ENCODE results near the gene LRP1. TPM values are rescaled to one million over a fixed set of nuclear protein-coding genes. Genes with fewer than 3 reads are reported as not detected.

LRP1 gene
- total RNA-seq, 1 donor from 2014 or later = 261 TPM

DNA sequence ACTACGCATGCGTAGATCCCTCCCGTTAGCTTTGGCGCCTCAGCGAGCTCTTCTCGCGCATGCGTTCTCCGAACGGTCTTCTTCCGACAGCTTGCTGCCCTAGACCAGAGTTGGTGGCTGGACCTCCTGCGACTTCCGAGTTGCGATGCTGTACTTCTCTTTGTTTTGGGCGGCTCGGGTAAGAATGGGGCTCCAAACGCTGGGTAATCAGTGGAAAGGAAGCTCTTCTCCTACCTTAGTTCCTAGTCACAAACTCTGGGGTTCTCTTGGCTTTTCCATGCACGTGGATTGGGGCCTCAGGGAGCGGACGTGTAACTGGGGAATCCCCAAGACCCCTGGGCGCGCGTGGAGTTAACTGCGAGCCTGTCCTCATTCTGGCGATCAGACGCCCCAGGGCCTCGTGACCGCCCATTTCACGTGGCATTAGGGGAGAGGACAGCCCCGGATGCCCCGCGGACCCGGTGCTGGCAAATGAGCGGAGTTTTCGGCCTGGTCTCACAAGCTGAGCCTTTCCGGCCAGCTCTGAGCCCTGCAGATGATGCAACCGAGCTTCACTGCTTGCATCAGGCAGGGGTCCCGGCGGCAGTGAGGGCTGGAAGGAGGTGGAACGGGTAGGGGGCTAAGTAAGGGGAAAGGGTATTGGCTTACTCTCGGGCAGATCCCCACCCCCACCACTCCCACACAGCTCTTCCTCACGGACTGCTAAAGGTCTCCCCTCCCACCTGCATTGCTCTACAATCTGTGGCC, 101.5 kb downstream of the LRP1 start, which contains the start of gene SHMT2:
TSS of gene SHMT2 (plus strand) at position 78 of the 747 bp plus-strand sequence. CDS start at position 146, 68 bp downstream.
- TF ChIP-seq, protein P1, sequence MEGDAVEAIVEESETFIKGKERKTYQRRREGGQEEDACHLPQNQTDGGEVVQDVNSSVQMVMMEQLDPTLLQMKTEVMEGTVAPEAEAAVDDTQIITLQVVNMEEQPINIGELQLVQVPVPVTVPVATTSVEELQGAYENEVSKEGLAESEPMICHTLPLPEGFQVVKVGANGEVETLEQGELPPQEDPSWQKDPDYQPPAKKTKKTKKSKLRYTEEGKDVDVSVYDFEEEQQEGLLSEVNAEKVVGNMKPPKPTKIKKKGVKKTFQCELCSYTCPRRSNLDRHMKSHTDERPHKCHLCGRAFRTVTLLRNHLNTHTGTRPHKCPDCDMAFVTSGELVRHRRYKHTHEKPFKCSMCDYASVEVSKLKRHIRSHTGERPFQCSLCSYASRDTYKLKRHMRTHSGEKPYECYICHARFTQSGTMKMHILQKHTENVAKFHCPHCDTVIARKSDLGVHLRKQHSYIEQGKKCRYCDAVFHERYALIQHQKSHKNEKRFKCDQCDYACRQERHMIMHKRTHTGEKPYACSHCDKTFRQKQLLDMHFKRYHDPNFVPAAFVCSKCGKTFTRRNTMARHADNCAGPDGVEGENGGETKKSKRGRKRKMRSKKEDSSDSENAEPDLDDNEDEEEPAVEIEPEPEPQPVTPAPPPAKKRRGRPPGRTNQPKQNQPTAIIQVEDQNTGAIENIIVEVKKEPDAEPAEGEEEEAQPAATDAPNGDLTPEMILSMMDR (IDR thresholded peaks at IDR 0.05) = no peak
- DNase-seq = peak; percentile 96
- intact Hi-C loops (cut with DNase I) = no loop called here
- H3K4me3 ChIP-seq = peak within 1 kb of the TSS; percentile 81
- H3K36me3 ChIP-seq = peaks cover 35% of the 10 kb centered on the region
- H3K9me3 ChIP-seq = no peaks in the 10 kb centered on the region
- peak; percentile 74 for ATAC-seq
- peaks cover 23% of the 10 kb centered on the region for H3K27me3 ChIP-seq
- H3K4me1 ChIP-seq = peaks cover 33% of the 10 kb centered on the region
- H3K27ac ChIP-seq = peak within 1 kb of the TSS; percentile 82

DNA sequence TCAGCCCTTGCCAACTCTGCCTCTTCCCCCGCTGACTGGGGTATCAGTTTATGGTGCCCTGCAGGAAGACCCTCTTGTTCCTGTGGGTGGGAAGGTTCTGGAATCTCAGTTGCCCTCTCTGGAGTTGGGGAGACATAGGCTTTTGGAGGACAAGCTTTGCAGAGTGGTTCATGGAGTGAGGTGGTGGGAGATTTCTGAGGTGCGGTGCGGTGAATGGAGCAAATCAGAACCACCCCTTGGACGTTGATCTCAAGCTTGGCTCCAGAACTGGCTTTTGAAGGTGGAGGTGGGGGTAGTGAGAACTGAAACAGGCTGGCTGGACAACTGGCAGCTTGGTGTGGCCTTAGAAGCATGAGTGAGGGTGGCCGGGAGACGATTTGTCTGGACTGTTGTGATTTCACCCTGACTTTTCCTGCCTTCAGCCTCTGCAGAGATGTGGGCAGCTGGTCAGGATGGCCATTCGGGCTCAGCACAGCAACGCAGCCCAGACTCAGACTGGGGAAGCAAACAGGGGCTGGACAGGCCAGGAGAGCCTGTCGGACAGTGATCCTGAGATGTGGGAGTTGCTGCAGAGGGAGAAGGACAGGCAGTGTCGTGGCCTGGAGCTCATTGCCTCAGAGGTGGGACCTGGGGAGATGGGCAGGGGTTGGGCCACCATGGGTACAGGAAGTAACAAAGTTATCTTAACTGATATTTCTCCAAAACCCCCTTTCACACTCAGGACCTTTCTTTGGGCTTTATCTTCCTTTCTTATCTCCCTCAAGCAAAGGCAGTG, 102.3 kb downstream of the LRP1 start:
- Histone ChIP-seq H3K36me3 (peaks cover 35% of the 10 kb centered on the region), H3K9me3 (no peaks in the 10 kb centered on the region), H3K27ac (peak overlapping the region; percentile 82), H3K4me1 (peaks cover 28% of the 10 kb centered on the region), H3K27me3 (peaks cover 16% of the 10 kb centered on the region), H3K4me3 (peak overlapping the region; percentile 81)
- TF ChIP-seq, protein P1 (IDR thresholded peaks at IDR 0.05) = no peak
- ATAC-seq (no peak), DNase-seq (no peak)
- intact Hi-C loops (cut with DNase I) = no loop called here

DNA sequence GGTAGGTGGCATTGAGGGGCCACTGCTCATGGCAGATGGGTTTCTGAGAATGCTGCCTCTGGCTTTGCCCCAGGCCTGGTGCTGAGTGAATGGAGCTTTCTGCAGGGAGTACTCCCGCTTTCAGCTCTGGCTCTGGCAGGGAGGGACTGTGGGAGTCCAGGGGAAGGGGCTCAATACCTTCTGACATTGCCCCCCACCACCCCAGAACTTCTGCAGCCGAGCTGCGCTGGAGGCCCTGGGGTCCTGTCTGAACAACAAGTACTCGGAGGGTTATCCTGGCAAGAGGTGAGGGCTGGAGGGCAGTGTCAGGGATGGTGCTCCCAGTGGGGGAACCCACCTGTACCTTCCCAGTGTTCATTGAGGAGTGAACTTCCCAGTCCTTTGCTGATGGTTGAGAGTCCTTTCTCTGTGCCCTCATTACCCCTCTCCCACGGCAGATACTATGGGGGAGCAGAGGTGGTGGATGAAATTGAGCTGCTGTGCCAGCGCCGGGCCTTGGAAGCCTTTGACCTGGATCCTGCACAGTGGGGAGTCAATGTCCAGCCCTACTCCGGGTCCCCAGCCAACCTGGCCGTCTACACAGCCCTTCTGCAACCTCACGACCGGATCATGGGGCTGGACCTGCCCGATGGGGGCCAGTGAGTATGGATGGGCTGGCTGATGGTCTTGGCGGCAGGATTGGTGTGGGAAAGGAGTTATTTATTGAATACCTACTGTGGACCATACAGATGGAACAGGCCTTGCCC, 103.2 kb downstream of the LRP1 start:
- ATAC-seq = no peak
- Histone ChIP-seq H3K9me3 (no peaks in the 10 kb centered on the region), H3K4me3 (no peak overlapping the region), H3K27ac (no peak overlapping the region), H3K27me3 (peaks cover 14% of the 10 kb centered on the region), H3K36me3 (peaks cover 35% of the 10 kb centered on the region), H3K4me1 (peaks cover 28% of the 10 kb centered on the region)
- TF ChIP-seq, protein P1 (IDR thresholded peaks at IDR 0.05) = no peak
- intact Hi-C loops (cut with DNase I) = no loop called here
- no peak for DNase-seq

DNA sequence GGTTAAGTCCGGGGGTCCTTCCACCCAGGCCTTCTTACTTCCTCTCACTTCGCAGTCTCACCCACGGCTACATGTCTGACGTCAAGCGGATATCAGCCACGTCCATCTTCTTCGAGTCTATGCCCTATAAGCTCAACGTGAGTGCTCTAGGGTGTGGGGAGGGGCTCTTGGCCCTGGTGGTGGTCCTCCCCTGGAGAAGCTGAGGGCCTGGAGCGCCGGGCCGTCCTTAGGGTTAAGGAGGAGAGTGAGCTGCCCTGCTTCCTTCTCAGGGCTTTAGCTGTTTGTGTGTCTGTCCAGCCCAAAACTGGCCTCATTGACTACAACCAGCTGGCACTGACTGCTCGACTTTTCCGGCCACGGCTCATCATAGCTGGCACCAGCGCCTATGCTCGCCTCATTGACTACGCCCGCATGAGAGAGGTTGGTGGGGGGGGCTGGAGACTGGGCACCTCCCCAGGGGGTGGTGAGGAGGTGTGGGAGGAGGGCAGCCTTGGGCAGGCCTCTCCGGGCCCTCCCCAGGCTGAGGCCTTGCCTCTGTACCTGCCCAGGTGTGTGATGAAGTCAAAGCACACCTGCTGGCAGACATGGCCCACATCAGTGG, 104.0 kb downstream of the LRP1 start:
- no peak overlapping the region for H3K4me3 ChIP-seq

More for the DNA sequence above, 104.0 kb downstream of the LRP1 start:
- H3K27ac ChIP-seq = no peak overlapping the region
- DNase-seq = no peak
- H3K36me3 ChIP-seq = peaks cover 35% of the 10 kb centered on the region
- TF ChIP-seq, protein P1 (IDR thresholded peaks at IDR 0.05) = no peak
- no peaks in the 10 kb centered on the region for H3K9me3 ChIP-seq
- peaks cover 15% of the 10 kb centered on the region for H3K27me3 ChIP-seq
- no peak for ATAC-seq
- intact Hi-C loops (cut with DNase I) = no loop called here
- H3K4me1 ChIP-seq = peaks cover 22% of the 10 kb centered on the region

Measured in upper lobe of right lung (tissue), 1 donor.